HEK293 (cell line): Measurements from ENCODE around the gene IL11RA.

Source experiments
- CTCF ChIA-PET: fragments of 350-600 bp; formaldehyde crosslinking; extraction: SDS; loops from one replicate; lab custom pipeline; 2021; ENCODE audit warnings: antibody characterized with exemption; lab: Yijun Ruan, JAX
- POLR2A ChIA-PET: fragments of 300-600 bp; formaldehyde crosslinking; extraction: SDS; loops from one replicate; lab custom pipeline; 2020; ENCODE audit warnings: antibody characterized with exemption, inconsistent platforms; lab: Yijun Ruan, JAX
- H3K27ac ChIP-seq: fragments of 200-500 bp; sonication (Bioruptor generic); 2 replicates; pipeline ENCODE4 v1.5.1; 2014; ENCODE audit warnings: low read depth, low read length, control low read depth, inconsistent platforms; ENCODE audit errors: extremely low read depth
- H3K36me3 ChIP-seq, 2 experiments: fragments of 200-500 bp in 1 of 2; sonication (Bioruptor generic) in 1 of 2; 1 replicate in 1 of 2; 2 replicates in 1 of 2; pipeline ENCODE4 v1.5.1; 2014 to 2017; ENCODE audit warnings: inconsistent platforms in 2 of 2, low read length in 2 of 2; ENCODE audit not compliant: control insufficient read depth in 2 of 2, insufficient read depth in 1 of 2
- H3K4me1 ChIP-seq: fragments of 200-500 bp; sonication (Bioruptor generic); 2 replicates; pipeline ENCODE4 v1.5.1; 2014; ENCODE audit warnings: mild to moderate bottlenecking, low read length, inconsistent platforms; ENCODE audit not compliant: control insufficient read depth, insufficient read depth
- H3K4me3 ChIP-seq: 2 replicates; pipeline ENCODE4 v1.5.1; 2011; ENCODE audit warnings: low read depth, mild to moderate bottlenecking, control low read depth, low read length, moderate library complexity
- H3K9me3 ChIP-seq: fragments of 200-500 bp; sonication (Bioruptor generic); 2 replicates; pipeline ENCODE4 v1.5.1; 2014; ENCODE audit warnings: low read depth, low read length, inconsistent platforms; ENCODE audit not compliant: control insufficient read depth, insufficient read depth
- EGR2 ChIP-seq: fragments of 450-650 bp; formaldehyde crosslinking; IDR thresholded peaks from 2 replicates; pipeline ENCODE4 v1.5.1; 2016; ENCODE audit warnings: low read depth, missing biosample characterization, missing genetic modification characterization
- IKZF3 ChIP-seq: fragments of 450-650 bp; IDR thresholded peaks from 2 replicates; pipeline ENCODE4 v1.5.0; 2018; ENCODE audit warnings: missing biosample characterization, mild to moderate bottlenecking, missing genetic modification characterization, moderate library complexity
- OVOL3 ChIP-seq: fragments of 450-650 bp; formaldehyde crosslinking; IDR thresholded peaks from 2 replicates; pipeline ENCODE4 v1.5.1; 2016; ENCODE audit warnings: missing biosample characterization, missing genetic modification characterization
- SCRT2 ChIP-seq: fragments of 450-650 bp; formaldehyde crosslinking; IDR thresholded peaks from 2 replicates; pipeline ENCODE4 v1.5.1; 2016; ENCODE audit warnings: missing biosample characterization, missing genetic modification characterization
- SETDB1 ChIP-seq: IDR thresholded peaks from one replicate; pipeline ENCODE4 v1.6.1; 2017; ENCODE audit warnings: mild to moderate bottlenecking, low read length, moderate library complexity, mixed read lengths; ENCODE audit not compliant: insufficient read length
- SP7 ChIP-seq: fragments of 450-650 bp; formaldehyde crosslinking; IDR thresholded peaks from 2 replicates; pipeline ENCODE4 v1.5.1; 2016; ENCODE audit warnings: missing biosample characterization, missing genetic modification characterization
- ZBTB17 ChIP-seq: fragments of 450-650 bp; formaldehyde crosslinking; IDR thresholded peaks from 2 replicates; pipeline ENCODE4 v1.5.1; 2016; ENCODE audit warnings: missing biosample characterization, missing genetic modification characterization
- ZFHX2 ChIP-seq: fragments of 450-650 bp; formaldehyde crosslinking; conservative IDR thresholded peaks from 2 replicates; pipeline ENCODE4 v1.5.1; 2016; ENCODE audit warnings: missing biosample characterization, missing genetic modification characterization
- ZFP69B ChIP-seq: fragments of 450-650 bp; formaldehyde crosslinking; IDR thresholded peaks from 2 replicates; pipeline ENCODE4 v1.5.1; 2016; ENCODE audit warnings: missing biosample characterization, missing genetic modification characterization
- ZNF112 ChIP-seq: fragments of 450-650 bp; formaldehyde crosslinking; IDR thresholded peaks from 2 replicates; pipeline ENCODE4 v1.5.0; 2017; ENCODE audit warnings: missing biosample characterization, missing genetic modification characterization
- ZNF121 ChIP-seq: fragments of 450-650 bp; formaldehyde crosslinking; IDR thresholded peaks from 2 replicates; pipeline ENCODE4 v1.5.1; 2016; ENCODE audit warnings: missing biosample characterization, missing genetic modification characterization
- ZNF146 ChIP-seq: fragments of 450-650 bp; formaldehyde crosslinking; IDR thresholded peaks from 2 replicates; pipeline ENCODE4 v1.5.1; 2016; ENCODE audit warnings: missing biosample characterization, missing genetic modification characterization
- ZNF157 ChIP-seq: fragments of 450-650 bp; formaldehyde crosslinking; IDR thresholded peaks from 2 replicates; pipeline ENCODE4 v1.5.1; 2016; ENCODE audit warnings: missing biosample characterization, missing genetic modification characterization
- ZNF184 ChIP-seq: fragments of 450-650 bp; IDR thresholded peaks from 2 replicates; pipeline ENCODE4 v1.5.1; 2018; ENCODE audit warnings: missing biosample characterization, mild to moderate bottlenecking, missing genetic modification characterization
- ZNF239 ChIP-seq: fragments of 450-650 bp; formaldehyde crosslinking; IDR thresholded peaks from 2 replicates; pipeline ENCODE4 v1.5.1; 2016; ENCODE audit warnings: missing biosample characterization, missing genetic modification characterization
- ZNF311 ChIP-seq: fragments of 450-650 bp; formaldehyde crosslinking; IDR thresholded peaks from 2 replicates; pipeline ENCODE4 v1.5.1; 2017; ENCODE audit warnings: missing biosample characterization, missing genetic modification characterization, borderline replicate concordance
- ZNF366 ChIP-seq: fragments of 450-650 bp; formaldehyde crosslinking; conservative IDR thresholded peaks from 2 replicates; pipeline ENCODE4 v1.5.1; 2016; ENCODE audit warnings: missing biosample characterization, missing genetic modification characterization
- ZNF394 ChIP-seq: fragments of 450-650 bp; formaldehyde crosslinking; IDR thresholded peaks from 2 replicates; pipeline ENCODE4 v1.5.1; 2016; ENCODE audit warnings: missing biosample characterization, missing genetic modification characterization, mild to moderate bottlenecking, moderate library complexity, borderline replicate concordance
- ZNF473 ChIP-seq: fragments of 450-650 bp; formaldehyde crosslinking; IDR thresholded peaks from 2 replicates; pipeline ENCODE4 v1.5.1; 2017; ENCODE audit warnings: missing biosample characterization, missing genetic modification characterization
- ZNF521 ChIP-seq: fragments of 450-650 bp; formaldehyde crosslinking; IDR thresholded peaks from 2 replicates; pipeline ENCODE4 v1.5.1; 2017; ENCODE audit warnings: missing biosample characterization, mild to moderate bottlenecking, missing genetic modification characterization
- ZNF610 ChIP-seq: fragments of 450-650 bp; formaldehyde crosslinking; IDR thresholded peaks from 2 replicates; pipeline ENCODE4 v1.5.1; 2016; ENCODE audit warnings: missing biosample characterization, missing genetic modification characterization, borderline replicate concordance
- ZNF626 ChIP-seq: fragments of 450-650 bp; sonication (Bioruptor Pico); formaldehyde crosslinking; IDR thresholded peaks from 2 replicates; pipeline ENCODE4 v1.5.1; 2018; ENCODE audit warnings: missing biosample characterization, missing genetic modification characterization, inconsistent platforms
- ZNF660 ChIP-seq: fragments of 450-650 bp; IDR thresholded peaks from 2 replicates; pipeline ENCODE4 v1.5.1; 2018; ENCODE audit warnings: missing biosample characterization, mild to moderate bottlenecking, missing genetic modification characterization
- ZNF747 ChIP-seq: fragments of 450-650 bp; formaldehyde crosslinking; IDR thresholded peaks from 2 replicates; pipeline ENCODE4 v1.5.1; 2016; ENCODE audit warnings: missing biosample characterization, missing genetic modification characterization
- ZSCAN30 ChIP-seq: fragments of 450-650 bp; IDR thresholded peaks from 2 replicates; pipeline ENCODE4 v1.5.1; 2018; ENCODE audit warnings: missing biosample characterization, mild to moderate bottlenecking, missing genetic modification characterization, moderate library complexity
- TF ChIP-seq, protein P1 (sequence below): fragments of 450-650 bp; formaldehyde crosslinking; IDR thresholded peaks from 2 replicates; pipeline ENCODE4 v1.5.1; 2016; ENCODE audit warnings: missing biosample characterization, missing genetic modification characterization
- TF ChIP-seq, protein P2 (sequence below): fragments of 450-650 bp; formaldehyde crosslinking; IDR thresholded peaks from 2 replicates; pipeline ENCODE4 v1.5.1; 2017; ENCODE audit warnings: missing biosample characterization, missing genetic modification characterization

IL11RA gene

DNA sequence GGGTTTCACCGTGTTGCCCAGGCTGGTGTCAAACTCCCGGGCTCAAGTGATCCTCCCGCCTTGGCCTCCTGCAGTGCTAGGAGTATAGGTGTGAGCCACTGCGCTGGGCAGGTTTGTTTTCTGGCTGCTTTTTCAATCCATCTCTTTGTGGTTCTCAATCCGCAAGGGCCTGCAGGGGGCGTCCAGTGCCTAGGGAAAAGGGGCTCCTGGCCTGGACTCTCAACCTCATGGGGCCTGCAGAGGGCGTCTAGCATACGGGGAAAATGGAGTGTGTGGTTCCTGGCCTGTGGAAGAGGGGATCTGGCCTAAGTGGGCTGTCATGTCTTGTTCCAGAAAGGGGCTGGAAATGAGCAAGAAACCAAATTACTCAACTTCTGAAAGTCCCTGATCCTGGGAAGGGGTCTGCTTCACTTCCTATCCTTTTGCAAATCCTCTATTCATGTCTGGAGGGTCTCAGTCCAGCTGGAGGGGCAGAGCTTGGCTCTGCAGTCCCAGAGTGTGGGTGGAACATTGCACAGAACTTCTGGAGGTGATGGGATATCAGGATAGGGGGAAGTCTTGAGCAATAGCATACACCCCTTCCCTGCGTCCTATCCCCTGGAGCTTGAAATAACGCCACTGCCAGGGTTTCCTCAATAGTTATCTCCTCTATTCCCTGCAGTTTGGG lies 23.2 kb downstream of the IL11RA start (continued):
- peak; percentile 50; the same call in 1 of the 2 replicates for TF ChIP-seq ZBTB17 (tag by site-specific recombination)
- TF ChIP-seq ZNF660 (tag by site-specific recombination), result 0 out of 2 replicates have a peak, but pooled peaks have one; percentile 37
- TF ChIP-seq IKZF3 (tag by site-specific recombination), result peak; percentile 46
- TF ChIP-seq, protein P1, sequence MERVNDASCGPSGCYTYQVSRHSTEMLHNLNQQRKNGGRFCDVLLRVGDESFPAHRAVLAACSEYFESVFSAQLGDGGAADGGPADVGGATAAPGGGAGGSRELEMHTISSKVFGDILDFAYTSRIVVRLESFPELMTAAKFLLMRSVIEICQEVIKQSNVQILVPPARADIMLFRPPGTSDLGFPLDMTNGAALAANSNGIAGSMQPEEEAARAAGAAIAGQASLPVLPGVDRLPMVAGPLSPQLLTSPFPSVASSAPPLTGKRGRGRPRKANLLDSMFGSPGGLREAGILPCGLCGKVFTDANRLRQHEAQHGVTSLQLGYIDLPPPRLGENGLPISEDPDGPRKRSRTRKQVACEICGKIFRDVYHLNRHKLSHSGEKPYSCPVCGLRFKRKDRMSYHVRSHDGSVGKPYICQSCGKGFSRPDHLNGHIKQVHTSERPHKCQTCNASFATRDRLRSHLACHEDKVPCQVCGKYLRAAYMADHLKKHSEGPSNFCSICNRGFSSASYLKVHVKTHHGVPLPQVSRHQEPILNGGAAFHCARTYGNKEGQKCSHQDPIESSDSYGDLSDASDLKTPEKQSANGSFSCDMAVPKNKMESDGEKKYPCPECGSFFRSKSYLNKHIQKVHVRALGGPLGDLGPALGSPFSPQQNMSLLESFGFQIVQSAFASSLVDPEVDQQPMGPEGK (tag by site-specific recombination), result no peak
- TF ChIP-seq ZSCAN30, result peak; percentile 80

DNA sequence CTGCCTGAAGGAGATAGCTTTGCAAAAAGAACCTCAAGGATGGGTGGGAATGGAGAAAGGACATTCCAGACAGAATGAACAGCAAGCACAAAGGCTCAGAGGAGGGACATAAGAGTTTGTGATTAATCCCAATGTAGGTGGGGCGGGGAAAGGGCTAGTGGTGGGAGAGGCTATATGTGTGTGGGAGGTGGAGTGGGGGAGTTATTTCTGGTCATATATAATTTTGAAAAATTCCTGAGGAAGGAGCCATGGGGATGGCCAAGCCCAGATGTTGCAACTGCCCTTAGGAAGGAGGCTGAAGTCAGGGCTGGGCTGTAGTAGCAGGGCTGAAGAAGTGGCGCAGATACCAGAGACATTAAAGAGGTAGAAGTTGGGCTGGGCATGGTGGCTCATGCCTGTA lies 23.9 kb downstream of the IL11RA start:
- no peaks in the 10 kb centered on the region for H3K4me1 ChIP-seq
- no peak overlapping the region for H3K4me3 ChIP-seq
- ChIA-PET CTCF (interaction anchor here (0.5 to 6.1 kb wide), 14 partner anchors 10 to 500 kb away, joined by 3 to 116 read pairs (median 6); partner anchors contain the start of gene GALT), POLR2A (no interaction called here)
- no peak overlapping the region for H3K27ac ChIP-seq
- TF ChIP-seq ZNF311 (tag by site-specific recombination), result no peak
- TF ChIP-seq ZFP69B, result no peak
- TF ChIP-seq EGR2 (tag by site-specific recombination), result peak; percentile 42; the same call in 1 of the 2 replicates
- 0 out of 2 replicates have a peak, but pooled peaks have one; percentile 8 for TF ChIP-seq ZFHX2
- TF ChIP-seq ZNF473 (tag by site-specific recombination), result no peak
- H3K9me3 ChIP-seq, result no peaks in the 10 kb centered on the region
- H3K36me3 ChIP-seq, result no peaks in the 10 kb centered on the region

DNA sequence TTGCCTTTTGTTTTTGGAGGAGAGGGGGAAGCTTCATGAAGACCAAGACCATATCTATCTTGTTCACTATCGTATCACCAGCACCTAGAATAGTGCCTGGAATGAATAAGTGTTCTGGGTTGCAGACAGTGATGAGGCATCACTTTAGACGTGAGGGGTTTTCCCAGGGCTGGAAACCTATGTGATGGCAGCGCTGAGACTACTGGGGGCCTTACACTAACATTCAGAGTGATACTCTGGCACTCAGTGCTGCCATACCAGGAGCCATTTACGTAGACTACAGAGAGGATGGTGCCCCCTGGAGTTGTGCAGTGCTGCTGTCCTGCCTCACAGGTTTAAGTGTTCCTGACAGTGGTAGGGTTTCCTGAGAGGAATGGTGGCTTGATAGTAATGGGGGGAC lies 32.2 kb downstream of the IL11RA start:
- ChIA-PET CTCF (interaction anchor here (0.8 to 1.0 kb wide), 2 partner anchors 18 to 215 kb away, joined by 3 to 4 read pairs; no protein-coding TSS in a partner anchor), POLR2A (no interaction called here)
- Histone ChIP-seq H3K4me1 (no peaks in the 10 kb centered on the region), H3K36me3 (no peaks in the 10 kb centered on the region)
- no peak for TF ChIP-seq SCRT2 (tag by site-specific recombination)
- TF ChIP-seq OVOL3 (tag by site-specific recombination), result no peak
- no peak for TF ChIP-seq ZNF626
- TF ChIP-seq ZNF146 (tag by site-specific recombination), result no peak
- TF ChIP-seq, protein P2, sequence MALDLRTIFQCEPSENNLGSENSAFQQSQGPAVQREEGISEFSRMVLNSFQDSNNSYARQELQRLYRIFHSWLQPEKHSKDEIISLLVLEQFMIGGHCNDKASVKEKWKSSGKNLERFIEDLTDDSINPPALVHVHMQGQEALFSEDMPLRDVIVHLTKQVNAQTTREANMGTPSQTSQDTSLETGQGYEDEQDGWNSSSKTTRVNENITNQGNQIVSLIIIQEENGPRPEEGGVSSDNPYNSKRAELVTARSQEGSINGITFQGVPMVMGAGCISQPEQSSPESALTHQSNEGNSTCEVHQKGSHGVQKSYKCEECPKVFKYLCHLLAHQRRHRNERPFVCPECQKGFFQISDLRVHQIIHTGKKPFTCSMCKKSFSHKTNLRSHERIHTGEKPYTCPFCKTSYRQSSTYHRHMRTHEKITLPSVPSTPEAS (tag by site-specific recombination), result no peak
- no peak for TF ChIP-seq ZNF394 (tag by site-specific recombination)
- TF ChIP-seq ZNF521, result no peak
- no peak for TF ChIP-seq ZNF184
- no peak for TF ChIP-seq ZNF610
- TF ChIP-seq EGR2 (tag by site-specific recombination), result no peak
- no peak for TF ChIP-seq ZNF157
- no peak for TF ChIP-seq ZNF747 (tag by site-specific recombination)
- TF ChIP-seq IKZF3 (tag by site-specific recombination), result no peak
- TF ChIP-seq SETDB1, result no peak
- TF ChIP-seq ZNF366 (tag by site-specific recombination), result no peak
- no peak for TF ChIP-seq ZNF112
- TF ChIP-seq ZNF121, result no peak
- no peak for TF ChIP-seq ZNF239
- TF ChIP-seq SP7 (tag by site-specific recombination), result no peak
- TF ChIP-seq, all 188 proteins: peak for 0
- H3K4me3 ChIP-seq, result no peak overlapping the region
- H3K9me3 ChIP-seq, result no peaks in the 10 kb centered on the region
- no peak overlapping the region for H3K27ac ChIP-seq
